Measurements from ENCODE around the gene ANKRD33B.
"Not testable (repeated sequence)": the region's sequence is repeated elsewhere in the genome, so short reads cannot be mapped to it uniquely, and the experiment has no call there.

ANKRD33B gene

DNA sequence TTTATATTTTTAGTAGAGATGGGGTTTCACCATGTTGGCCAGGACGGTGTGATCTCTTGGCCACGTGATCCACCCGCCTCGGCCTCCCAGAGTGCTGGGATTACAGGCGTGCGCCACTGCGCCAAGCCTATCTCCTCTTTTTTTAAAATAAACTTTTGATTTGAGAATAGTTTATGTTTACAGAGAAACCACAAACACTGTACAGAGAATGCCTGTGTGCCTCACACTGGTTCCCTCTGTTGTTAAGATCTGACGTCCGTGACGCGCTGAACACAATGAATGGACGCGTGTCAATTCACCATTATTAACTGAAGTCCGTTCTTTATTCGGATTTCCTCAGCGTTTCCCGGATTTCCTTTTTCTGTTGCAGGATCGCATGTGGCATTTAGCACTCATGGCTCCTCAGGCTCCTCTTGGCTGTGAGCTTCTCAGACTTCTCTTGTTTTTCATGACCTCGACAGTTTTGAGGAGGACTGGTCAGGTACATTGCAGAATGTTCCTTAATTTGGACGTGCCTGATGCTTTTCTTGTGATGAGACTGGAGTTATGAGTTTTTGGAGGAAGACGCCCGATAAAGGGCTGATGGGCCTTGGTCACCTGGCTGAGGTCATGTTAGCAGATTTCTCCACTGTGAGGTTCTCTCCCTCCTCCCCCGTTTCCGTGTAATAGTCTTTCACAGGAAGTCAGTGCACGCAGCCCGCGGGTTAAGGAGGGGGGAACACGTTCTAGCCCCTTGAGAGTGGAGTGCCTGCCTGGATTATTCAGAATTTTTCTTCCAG is 69.6 kb downstream of the ANKRD33B start:
- Histone ChIP-seq H3K4me1 (no peaks in the 10 kb centered on the region), H3K36me3 (replicated peaks) (no peaks in the 10 kb centered on the region), H3K4me3 (no peak overlapping the region), H3K9me3 (no peaks in the 10 kb centered on the region), H3K27me3 (ENCODE audit: low read depth) (no peaks in the 10 kb centered on the region)
- no peak for DNase-seq (ENCODE audit: low spot score in 2 of 2)
- in situ Hi-C loops (cut with MboI; ENCODE audit: low sequenced_read_pairs), result no loop called here

DNA sequence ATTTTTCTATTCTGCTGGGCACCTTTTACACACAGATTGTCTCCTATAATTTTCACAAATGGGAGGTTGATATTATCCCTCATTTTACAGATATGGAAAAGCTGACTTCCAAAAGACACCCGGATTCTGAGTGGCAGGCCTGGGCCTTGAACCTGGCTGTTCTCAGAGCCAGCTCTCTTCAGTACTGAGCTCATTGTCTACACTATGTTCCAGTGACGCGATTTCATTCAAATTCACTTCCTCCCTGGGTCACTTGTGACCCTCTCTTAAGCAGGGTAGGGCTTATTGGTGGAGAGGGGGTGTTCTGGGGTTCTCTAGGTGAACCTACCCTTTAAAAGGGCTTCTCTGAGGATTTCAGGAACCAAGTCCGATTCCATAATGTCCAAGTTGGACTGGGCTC is 70.2 kb downstream of the ANKRD33B start:
- Histone ChIP-seq H3K27me3 (ENCODE audit: low read depth) (no peaks in the 10 kb centered on the region), H3K36me3 (replicated peaks) (no peaks in the 10 kb centered on the region), H3K9me3 (no peaks in the 10 kb centered on the region), H3K4me1 (no peaks in the 10 kb centered on the region), H3K4me3 (no peak overlapping the region)
- no peak for DNase-seq (ENCODE audit: low spot score in 2 of 2)
- in situ Hi-C loops (cut with MboI; ENCODE audit: low sequenced_read_pairs), result no loop called here

- no peak overlapping the region for H3K4me3 ChIP-seq
- no peak for DNase-seq (ENCODE audit: low spot score in 2 of 2)
- H3K4me1 ChIP-seq, result no peaks in the 10 kb centered on the region
- H3K36me3 ChIP-seq (replicated peaks), result no peaks in the 10 kb centered on the region
- H3K9me3 ChIP-seq, result no peaks in the 10 kb centered on the region
- in situ Hi-C loops (cut with MboI; ENCODE audit: low sequenced_read_pairs), result no loop called here
- H3K27me3 ChIP-seq (ENCODE audit: low read depth), result no peaks in the 10 kb centered on the region
Measured at GRCh38 chr5:10634562-10634961, 70.7 kb downstream of the ANKRD33B start.

DNA sequence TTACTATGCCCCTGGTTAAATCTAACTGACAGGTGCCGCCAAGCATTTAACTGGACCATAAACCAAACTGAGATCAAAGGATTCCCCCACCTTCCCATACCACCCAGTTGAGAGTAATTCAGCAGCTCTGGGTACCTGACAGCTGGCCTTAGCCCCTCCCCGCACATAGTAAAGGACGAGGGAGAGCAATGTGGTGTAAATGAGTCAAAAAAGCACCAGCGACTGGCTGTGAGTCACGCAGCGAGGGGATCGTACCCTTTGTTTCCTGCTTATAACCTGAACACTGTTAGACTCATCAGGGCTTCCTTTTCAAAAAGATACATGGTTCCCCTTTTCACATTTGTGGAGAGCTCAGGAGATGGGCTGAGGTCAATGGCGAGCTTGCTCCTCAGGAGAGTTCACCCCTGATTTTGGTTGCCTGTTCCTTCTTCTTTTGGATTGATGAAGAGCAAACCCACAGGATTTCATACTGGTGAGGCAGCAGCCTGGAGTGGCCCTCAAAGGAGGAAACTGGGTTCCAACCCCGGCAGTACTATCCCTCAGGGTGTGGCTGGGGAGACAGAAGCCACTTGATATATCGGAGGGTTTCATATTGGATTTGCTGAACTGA is 71.5 kb downstream of the ANKRD33B start:
- H3K9me3 ChIP-seq, result no peaks in the 10 kb centered on the region
- no peaks in the 10 kb centered on the region for H3K27me3 ChIP-seq (ENCODE audit: low read depth)
- no peak for DNase-seq (ENCODE audit: low spot score in 2 of 2)
- no peak overlapping the region for H3K4me3 ChIP-seq
- no peaks in the 10 kb centered on the region for H3K4me1 ChIP-seq
- in situ Hi-C loops (cut with MboI; ENCODE audit: low sequenced_read_pairs), result no loop called here
- H3K36me3 ChIP-seq (replicated peaks), result no peaks in the 10 kb centered on the region

DNA sequence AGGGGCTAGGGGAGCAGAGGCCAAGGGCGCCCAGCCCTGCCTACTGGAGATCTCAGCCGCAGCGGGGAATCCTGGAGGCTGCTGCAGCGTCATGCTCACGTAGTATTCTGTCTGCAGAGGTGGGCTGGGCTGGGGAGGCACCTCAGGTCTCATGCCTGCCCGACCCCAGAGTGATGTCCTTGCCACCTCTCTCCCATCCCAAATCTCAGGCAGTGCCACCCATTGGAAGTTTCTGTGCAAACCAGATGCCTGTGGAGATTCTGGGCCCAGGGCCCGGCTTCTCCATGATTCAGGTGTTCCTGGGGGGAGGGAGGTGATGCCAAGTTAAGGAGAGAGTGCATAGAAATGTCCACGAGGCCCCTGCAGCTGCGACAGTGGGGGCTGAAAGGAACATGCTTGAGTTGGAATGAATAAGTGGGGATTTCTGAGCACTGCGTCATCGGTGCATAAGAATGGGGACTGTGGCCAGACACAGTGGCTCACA is 72.0 kb downstream of the ANKRD33B start:
- Histone ChIP-seq H3K36me3 (replicated peaks) (no peaks in the 10 kb centered on the region), H3K27me3 (ENCODE audit: low read depth) (no peaks in the 10 kb centered on the region), H3K9me3 (no peaks in the 10 kb centered on the region), H3K4me1 (no peaks in the 10 kb centered on the region), H3K4me3 (no peak overlapping the region)
- in situ Hi-C loops (cut with MboI; ENCODE audit: low sequenced_read_pairs), result no loop called here
- DNase-seq (ENCODE audit: low spot score in 2 of 2), result no peak

GRCh38 chr5:10636363-10637142 is 72.7 kb downstream of the ANKRD33B start:
- no peaks in the 10 kb centered on the region for H3K27me3 ChIP-seq (ENCODE audit: low read depth)
- no peak for DNase-seq (ENCODE audit: low spot score in 2 of 2)
- in situ Hi-C loops (cut with MboI; ENCODE audit: low sequenced_read_pairs), result no loop called here
- H3K4me1 ChIP-seq, result no peaks in the 10 kb centered on the region
- H3K36me3 ChIP-seq (replicated peaks), result no peaks in the 10 kb centered on the region
- H3K4me3 ChIP-seq, result no peak overlapping the region
- H3K9me3 ChIP-seq, result no peaks in the 10 kb centered on the region

DNA sequence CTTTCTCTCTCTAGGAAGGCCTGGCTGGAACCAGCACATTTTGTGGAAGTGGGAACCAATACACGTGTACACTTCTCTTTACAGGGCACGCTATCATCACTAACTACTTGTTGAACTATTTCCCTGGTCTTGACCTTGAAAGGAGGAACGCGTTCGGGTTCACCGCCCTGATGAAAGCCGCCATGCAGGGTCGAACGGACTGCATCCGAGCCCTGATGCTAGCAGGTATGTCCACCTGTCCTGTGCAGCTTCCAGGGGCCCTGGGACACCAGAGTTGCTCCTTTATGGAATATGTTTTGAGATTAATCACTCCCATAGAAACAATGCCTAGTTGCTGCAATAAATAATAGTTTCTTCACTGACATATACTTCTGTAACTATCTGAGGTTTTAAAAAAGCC is 74.1 kb downstream of the ANKRD33B start:
- Histone ChIP-seq H3K36me3 (replicated peaks) (no peaks in the 10 kb centered on the region), H3K9me3 (no peaks in the 10 kb centered on the region), H3K4me1 (no peaks in the 10 kb centered on the region), H3K4me3 (no peak overlapping the region), H3K27me3 (ENCODE audit: low read depth) (no peaks in the 10 kb centered on the region)
- in situ Hi-C loops (cut with MboI; ENCODE audit: low sequenced_read_pairs), result no loop called here
- DNase-seq (ENCODE audit: low spot score in 2 of 2), result no peak

- H3K4me3 ChIP-seq; H3K27me3 ChIP-seq (ENCODE audit: low read depth); DNase-seq (ENCODE audit: low spot score in 2 of 2); H3K4me1 ChIP-seq; H3K9me3 ChIP-seq; H3K36me3 ChIP-seq (replicated peaks); in situ Hi-C loops (cut with MboI; ENCODE audit: low sequenced_read_pairs): not testable (repeated sequence)
Measured at GRCh38 chr5:10638723-10639122, 74.9 kb downstream of the ANKRD33B start.

GRCh38 chr5:10639846-10640368 is 76.0 kb downstream of the ANKRD33B start:
- DNase-seq (ENCODE audit: low spot score in 2 of 2), result no peak
- Histone ChIP-seq H3K36me3 (replicated peaks) (no peaks in the 10 kb centered on the region), H3K4me1 (no peaks in the 10 kb centered on the region), H3K4me3 (no peak overlapping the region), H3K9me3 (no peaks in the 10 kb centered on the region), H3K27me3 (ENCODE audit: low read depth) (no peaks in the 10 kb centered on the region)
- in situ Hi-C loops (cut with MboI; ENCODE audit: low sequenced_read_pairs), result no loop called here

GRCh38 chr5:10642367-10642766 is 78.5 kb downstream of the ANKRD33B start:
- H3K9me3 ChIP-seq, result no peaks in the 10 kb centered on the region
- no peaks in the 10 kb centered on the region for H3K27me3 ChIP-seq (ENCODE audit: low read depth)
- DNase-seq (ENCODE audit: low spot score in 2 of 2), result no peak
- H3K4me3 ChIP-seq, result no peak overlapping the region
- H3K4me1 ChIP-seq, result no peaks in the 10 kb centered on the region
- no peaks in the 10 kb centered on the region for H3K36me3 ChIP-seq (replicated peaks)
- in situ Hi-C loops (cut with MboI; ENCODE audit: low sequenced_read_pairs), result no loop called here

GRCh38 chr5:10644192-10644591 is 80.3 kb downstream of the ANKRD33B start:
- Histone ChIP-seq H3K36me3 (replicated peaks) (no peaks in the 10 kb centered on the region), H3K4me3 (no peak overlapping the region), H3K27me3 (ENCODE audit: low read depth) (no peaks in the 10 kb centered on the region), H3K9me3 (no peaks in the 10 kb centered on the region), H3K4me1 (no peaks in the 10 kb centered on the region)
- in situ Hi-C loops (cut with MboI; ENCODE audit: low sequenced_read_pairs), result no loop called here
- DNase-seq (ENCODE audit: low spot score in 2 of 2), result no peak

DNA sequence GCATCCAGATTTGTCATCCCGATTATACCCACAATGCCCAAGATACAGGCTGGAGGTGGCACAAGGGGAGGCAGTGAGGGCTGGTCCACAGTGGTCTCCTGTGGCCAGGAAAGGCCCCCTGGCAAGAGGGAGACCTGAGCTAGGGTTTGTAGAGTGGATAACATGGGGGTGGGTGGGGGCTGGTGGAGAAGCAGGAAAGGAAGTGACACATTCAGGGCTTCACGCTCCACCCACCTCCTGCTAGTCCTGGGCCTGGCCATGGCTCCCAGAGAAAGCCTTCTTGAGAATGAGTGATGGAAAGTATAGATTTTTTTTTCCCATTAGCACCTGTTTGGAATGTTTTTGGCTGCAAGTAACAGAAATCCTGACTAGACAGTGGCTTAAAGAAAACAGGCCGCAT is 81.3 kb downstream of the ANKRD33B start:
- in situ Hi-C loops (cut with MboI; ENCODE audit: low sequenced_read_pairs), result no loop called here
- Histone ChIP-seq H3K4me3 (no peak overlapping the region), H3K4me1 (no peaks in the 10 kb centered on the region), H3K9me3 (no peaks in the 10 kb centered on the region), H3K36me3 (replicated peaks) (no peaks in the 10 kb centered on the region), H3K27me3 (ENCODE audit: low read depth) (no peaks in the 10 kb centered on the region)
- no peak for DNase-seq (ENCODE audit: low spot score in 2 of 2)

GRCh38 chr5:10645671-10646070 is 81.8 kb downstream of the ANKRD33B start:
- in situ Hi-C loops (cut with MboI; ENCODE audit: low sequenced_read_pairs), result no loop called here
- Histone ChIP-seq H3K4me1 (no peaks in the 10 kb centered on the region), H3K36me3 (replicated peaks) (no peaks in the 10 kb centered on the region), H3K27me3 (ENCODE audit: low read depth) (no peaks in the 10 kb centered on the region), H3K9me3 (no peaks in the 10 kb centered on the region), H3K4me3 (no peak overlapping the region)
- DNase-seq (ENCODE audit: low spot score in 2 of 2), result no peak

GRCh38 chr5:10647640-10648039 is 83.8 kb downstream of the ANKRD33B start:
- Histone ChIP-seq H3K9me3 (no peaks in the 10 kb centered on the region), H3K27me3 (ENCODE audit: low read depth) (no peaks in the 10 kb centered on the region), H3K36me3 (replicated peaks) (no peaks in the 10 kb centered on the region; the same call in 1 of the 2 replicates), H3K4me1 (no peaks in the 10 kb centered on the region), H3K4me3 (no peak overlapping the region)
- in situ Hi-C loops (cut with MboI; ENCODE audit: low sequenced_read_pairs), result no loop called here
- DNase-seq (ENCODE audit: low spot score in 2 of 2), result no peak

Measured in HAP-1 (cell line).